AG04450 (cell line): ENCODE results near the gene ADARB2. TPM values are rescaled to one million over a fixed set of nuclear protein-coding genes. Genes with fewer than 3 reads are reported as not detected.

Source experiments
- CTCF ChIA-PET: fragments of 300-600, 350-600 bp; formaldehyde crosslinking; extraction: SDS; loops from one replicate; lab custom pipeline; 2022; ENCODE audit warnings: antibody characterized with exemption, inconsistent platforms; lab: Charles Lee
- POLR2A ChIA-PET: fragments of 350-600 bp; formaldehyde crosslinking; extraction: SDS; loops from one replicate; lab custom pipeline; 2021; ENCODE audit warnings: antibody characterized with exemption, inconsistent platforms; lab: Yijun Ruan, JAX
- DNase-seq: peaks from one replicate; pipeline ENCODE4 v3.0.0-alpha.2; 2011; ENCODE audit warnings: low read depth, low spot score
- H3K27ac ChIP-seq: one replicate; pipeline ENCODE4 v1.5.1; 2012; ENCODE audit warnings: low read depth, low read length, control low read depth
- H3K27me3 ChIP-seq: one replicate; pipeline ENCODE4 v1.6.0; 2012; ENCODE audit warnings: low read length; ENCODE audit not compliant: control insufficient read depth, insufficient read depth
- H3K4me3 ChIP-seq: 2 replicates; pipeline ENCODE4 v1.5.1; 2011; ENCODE audit warnings: mild to moderate bottlenecking, low read depth, low read length, control low read depth
- H3K9me3 ChIP-seq: 2 replicates; pipeline ENCODE4 v1.5.1; 2012; ENCODE audit warnings: low read length; ENCODE audit not compliant: control insufficient read depth, insufficient read depth
- polyA plus RNA-seq: library from polyadenylated mRNA; depleted of rRNA; stranded (reverse); fragments of >200 nt; gene quantifications from 2 replicates; pipeline ENCODE4 v1.2.3, GENCODE V29; 2011
- TF ChIP-seq, protein P1 (sequence below): IDR thresholded peaks from 2 replicates; pipeline ENCODE4 v1.5.1; 2011; ENCODE audit warnings: low read depth, low read length, control low read depth, inconsistent platforms

ADARB2 gene
- polyA plus RNA-seq, 1 experiment, result not detected

DNA sequence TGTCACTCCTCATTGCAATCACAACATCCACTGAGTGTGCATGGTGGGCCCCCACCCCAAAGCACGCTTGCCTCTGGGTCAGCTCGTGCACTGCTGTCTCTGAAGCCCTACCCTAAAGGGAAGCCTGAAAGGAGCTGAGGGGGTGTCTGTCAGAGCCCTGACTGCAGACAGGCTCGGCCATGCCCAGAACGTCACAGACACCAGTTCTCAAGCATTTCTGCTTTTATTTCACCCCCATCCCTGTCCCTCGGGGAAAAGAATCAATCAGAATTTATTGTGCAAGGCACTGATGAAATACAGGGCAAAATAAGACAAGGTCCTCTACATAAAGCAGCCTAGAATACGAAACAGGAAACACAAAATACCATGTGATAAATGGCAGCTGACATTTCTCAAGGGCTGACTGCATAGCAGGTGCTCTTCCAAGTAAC lies 449.3 kb downstream of the ADARB2 start:
- POLR2A ChIA-PET, result no interaction called here
- TF ChIP-seq, protein P1, sequence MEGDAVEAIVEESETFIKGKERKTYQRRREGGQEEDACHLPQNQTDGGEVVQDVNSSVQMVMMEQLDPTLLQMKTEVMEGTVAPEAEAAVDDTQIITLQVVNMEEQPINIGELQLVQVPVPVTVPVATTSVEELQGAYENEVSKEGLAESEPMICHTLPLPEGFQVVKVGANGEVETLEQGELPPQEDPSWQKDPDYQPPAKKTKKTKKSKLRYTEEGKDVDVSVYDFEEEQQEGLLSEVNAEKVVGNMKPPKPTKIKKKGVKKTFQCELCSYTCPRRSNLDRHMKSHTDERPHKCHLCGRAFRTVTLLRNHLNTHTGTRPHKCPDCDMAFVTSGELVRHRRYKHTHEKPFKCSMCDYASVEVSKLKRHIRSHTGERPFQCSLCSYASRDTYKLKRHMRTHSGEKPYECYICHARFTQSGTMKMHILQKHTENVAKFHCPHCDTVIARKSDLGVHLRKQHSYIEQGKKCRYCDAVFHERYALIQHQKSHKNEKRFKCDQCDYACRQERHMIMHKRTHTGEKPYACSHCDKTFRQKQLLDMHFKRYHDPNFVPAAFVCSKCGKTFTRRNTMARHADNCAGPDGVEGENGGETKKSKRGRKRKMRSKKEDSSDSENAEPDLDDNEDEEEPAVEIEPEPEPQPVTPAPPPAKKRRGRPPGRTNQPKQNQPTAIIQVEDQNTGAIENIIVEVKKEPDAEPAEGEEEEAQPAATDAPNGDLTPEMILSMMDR, result no peak
- CTCF ChIA-PET, result no interaction called here
- DNase-seq, result no peak
- Histone ChIP-seq H3K9me3 (peaks cover 25% of the 10 kb centered on the region), H3K4me3 (no peak overlapping the region), H3K27ac (no peak overlapping the region), H3K27me3 (no peaks in the 10 kb centered on the region)

DNA sequence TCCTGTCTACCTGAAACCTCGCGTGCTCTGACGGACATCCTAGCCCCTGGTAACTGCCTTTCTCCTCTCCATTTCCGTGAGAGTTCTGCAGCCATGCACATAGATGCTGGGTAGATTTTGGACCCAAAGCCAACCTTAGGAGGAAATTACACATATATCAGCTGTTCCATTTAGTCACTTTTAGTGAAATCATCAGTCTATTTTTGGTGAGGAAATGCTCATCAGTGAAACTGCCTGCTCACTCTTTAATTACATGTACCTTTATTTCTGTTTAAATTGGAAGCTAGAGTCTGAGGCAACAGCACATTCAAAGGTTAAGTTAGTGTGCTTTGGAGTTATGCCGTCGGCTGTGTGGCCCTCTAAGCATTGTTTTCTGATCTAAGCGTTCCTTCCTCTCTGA lies 449.8 kb downstream of the ADARB2 start:
- POLR2A ChIA-PET, result no interaction called here
- Histone ChIP-seq H3K27me3 (no peaks in the 10 kb centered on the region), H3K27ac (no peak overlapping the region), H3K9me3 (peaks cover 23% of the 10 kb centered on the region), H3K4me3 (no peak overlapping the region)
- TF ChIP-seq, protein P1, result no peak
- no peak for DNase-seq
- CTCF ChIA-PET, result no interaction called here

DNA sequence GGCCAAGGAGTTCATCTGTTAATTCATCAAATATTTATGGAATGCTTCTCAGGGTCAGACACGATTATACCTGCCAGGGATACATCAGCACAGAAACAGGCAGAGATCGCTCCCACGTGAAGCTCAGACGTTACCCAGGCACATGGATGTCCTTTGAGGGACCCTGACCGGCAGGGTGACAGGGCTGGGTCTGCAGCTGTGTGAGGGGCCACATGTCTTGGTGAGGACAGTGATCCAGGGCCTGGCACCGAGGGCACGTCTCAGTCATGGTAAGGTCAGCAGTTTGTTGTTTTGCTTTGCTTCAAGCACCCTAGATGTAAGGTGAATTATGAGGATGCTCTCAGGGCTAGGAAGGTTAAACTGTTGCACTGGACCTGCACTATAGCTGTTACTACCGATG lies 453.2 kb downstream of the ADARB2 start:
- Histone ChIP-seq H3K27me3 (no peaks in the 10 kb centered on the region), H3K4me3 (no peak overlapping the region), H3K27ac (no peak overlapping the region), H3K9me3 (peaks cover 16% of the 10 kb centered on the region)
- TF ChIP-seq, protein P1, result no peak
- no peak for DNase-seq
- ChIA-PET POLR2A (no interaction called here), CTCF (no interaction called here)

DNA sequence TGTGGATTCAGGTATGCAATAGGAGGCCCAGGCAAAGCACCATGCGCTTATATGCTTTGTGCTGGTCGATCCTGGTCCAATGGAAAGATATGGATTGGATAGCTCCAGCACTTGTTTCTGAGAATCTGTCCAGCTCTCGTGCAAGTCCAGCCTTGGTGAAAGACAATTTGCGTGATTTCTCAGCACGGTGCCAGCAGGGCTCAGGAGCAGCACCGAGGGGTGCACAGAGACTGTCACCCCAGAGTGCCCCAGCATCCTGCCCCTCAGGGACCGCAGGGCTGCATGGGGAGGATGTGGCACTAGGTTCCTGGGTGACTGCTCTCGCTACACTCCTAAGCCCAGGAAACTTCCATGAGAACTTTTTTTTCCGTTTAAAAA lies 455.9 kb downstream of the ADARB2 start:
- POLR2A ChIA-PET, result no interaction called here
- peaks cover 15% of the 10 kb centered on the region for H3K9me3 ChIP-seq
- H3K27ac ChIP-seq, result no peak overlapping the region
- TF ChIP-seq, protein P1, result no peak
- CTCF ChIA-PET, result no interaction called here
- no peak overlapping the region for H3K4me3 ChIP-seq
- H3K27me3 ChIP-seq, result no peaks in the 10 kb centered on the region
- DNase-seq, result no peak

DNA sequence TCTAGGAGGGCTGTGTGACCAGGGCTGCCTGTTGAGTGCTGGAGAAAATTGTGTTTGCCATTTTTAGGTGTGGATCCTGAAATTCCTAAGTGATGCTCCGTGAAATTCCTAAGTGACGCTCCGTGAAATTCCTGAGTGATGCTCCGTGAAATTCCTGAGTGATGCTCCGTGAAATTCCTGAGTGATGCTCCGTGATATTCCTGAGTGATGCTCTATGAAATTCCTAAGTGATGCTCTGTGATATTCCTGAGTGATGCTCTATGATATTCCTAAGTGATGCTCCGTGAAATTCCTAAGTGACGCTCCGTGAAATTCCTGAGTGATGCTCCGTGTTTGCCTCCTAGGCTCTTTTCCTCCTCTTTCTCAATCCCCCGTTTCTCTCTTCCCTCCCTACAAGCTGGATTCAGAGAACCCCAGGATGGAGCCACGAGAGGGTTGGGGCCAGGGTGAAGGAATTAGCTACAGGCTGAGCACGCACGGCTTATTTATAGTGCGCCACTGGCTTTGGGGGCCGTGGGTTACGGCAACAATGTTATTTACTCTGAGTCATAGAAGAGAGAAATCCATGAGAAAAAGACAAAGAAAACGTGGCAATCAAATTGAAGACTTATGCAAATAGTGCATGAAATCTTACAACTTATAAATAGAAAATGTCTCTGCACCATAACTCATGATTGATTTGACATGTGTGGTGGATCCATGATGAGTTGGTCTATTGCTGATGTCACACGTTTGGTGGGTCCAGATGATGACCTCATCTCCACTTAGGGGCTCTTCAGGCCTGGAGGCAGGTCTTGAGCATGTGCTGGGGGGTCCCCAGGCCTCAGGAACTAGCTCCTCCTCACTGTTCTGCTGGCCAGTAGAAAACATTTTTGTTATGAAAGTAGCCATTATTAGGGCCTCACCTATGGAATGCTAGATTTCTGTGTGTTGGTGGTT lies 456.6 kb downstream of the ADARB2 start:
- POLR2A ChIA-PET, result no interaction called here
- Histone ChIP-seq H3K27me3 (no peaks in the 10 kb centered on the region), H3K9me3 (peaks cover 15% of the 10 kb centered on the region), H3K4me3 (no peak overlapping the region), H3K27ac (no peak overlapping the region)
- CTCF ChIA-PET, result no interaction called here
- TF ChIP-seq, protein P1, result no peak
- DNase-seq, result no peak
